CD14-positive monocyte (primary cell): ENCODE measurements around the gene CCDC169. TPM values are rescaled to one million over a fixed set of nuclear protein-coding genes. Genes with fewer than 3 reads are reported as not detected.

Source experiments
- DNase-seq, 3 donors: peaks; one replicate each; pipeline ENCODE4 v3.0.0-alpha.2; 2011 to 2022
- H2AFZ ChIP-seq: 2 replicates; pipeline ENCODE4 v1.6.0; 2012; ENCODE audit warnings: mild to moderate bottlenecking, low read depth, low read length, inconsistent platforms; ENCODE audit not compliant: insufficient read depth, poor library complexity, severe bottlenecking
- H3K27ac ChIP-seq, 2 donors: 1 replicate in 1 of 2; 2 replicates in 1 of 2; pipeline ENCODE4 v1.5.1; 2012 to 2013; ENCODE audit warnings: low read length in 2 of 2, control low read depth in 1 of 2, inconsistent platforms in 1 of 2, low read depth in 1 of 2, mild to moderate bottlenecking in 1 of 2
- H3K27me3 ChIP-seq, 2 donors: one replicate each; pipeline versions ENCODE4 v1.6.0 to v1.6.1; 2011 to 2013; ENCODE audit warnings: low read length in 2 of 2; ENCODE audit not compliant: control insufficient read depth in 2 of 2, insufficient read depth in 2 of 2
- H3K36me3 ChIP-seq, 2 donors: replicated peaks in 1 of 2; 1 replicate in 1 of 2; 2 replicates in 1 of 2; pipeline versions ENCODE4 v1.5.1 to v1.6.1; 2012 to 2013; ENCODE audit warnings: low read length in 2 of 2, control low read depth in 1 of 2, inconsistent platforms in 1 of 2, mild to moderate bottlenecking in 1 of 2; ENCODE audit not compliant: insufficient read depth in 2 of 2, control insufficient read depth in 1 of 2
- H3K4me1 ChIP-seq, 2 donors: 1 replicate in 1 of 2; 2 replicates in 1 of 2; pipeline versions ENCODE4 v1.5.1 to v1.6.1; 2012 to 2013; ENCODE audit warnings: low read length in 2 of 2, control low read depth in 1 of 2, inconsistent platforms in 1 of 2, mild to moderate bottlenecking in 1 of 2, moderate library complexity in 1 of 2; ENCODE audit not compliant: insufficient read depth in 2 of 2, control insufficient read depth in 1 of 2
- H3K4me2 ChIP-seq: replicated peaks from 2 replicates; pipeline ENCODE3; 2012; ENCODE audit warnings: low read length, moderate library complexity, mild to moderate bottlenecking; ENCODE audit not compliant: poor library complexity, severe bottlenecking; ENCODE audit errors: extremely low read depth
- H3K4me3 ChIP-seq, 3 experiments: fragments of 200-600 bp in 1 of 3; sonication (generic) in 1 of 3; replicated peaks in 1 of 3; 1 replicate in 2 of 3; 2 replicates in 1 of 3; pipeline ENCODE4 v1.5.1; 2011 to 2013; ENCODE audit warnings: low read length in 3 of 3, mild to moderate bottlenecking in 3 of 3, control low read depth in 2 of 3, low read depth in 2 of 3, inconsistent platforms in 1 of 3, moderate library complexity in 1 of 3
- H3K79me2 ChIP-seq: 2 replicates; pipeline ENCODE4 v1.6.0; 2012; ENCODE audit warnings: mild to moderate bottlenecking, control low read depth, inconsistent platforms, low read length, moderate library complexity; ENCODE audit not compliant: insufficient read depth
- H3K9ac ChIP-seq: 2 replicates; pipeline ENCODE4 v1.6.0; 2017; ENCODE audit warnings: low read length, mild to moderate bottlenecking; ENCODE audit not compliant: insufficient read depth, poor library complexity, severe bottlenecking
- H3K9me3 ChIP-seq, 2 donors: replicated peaks in 1 of 2; 1 replicate in 1 of 2; 2 replicates in 1 of 2; pipeline versions ENCODE4 v1.5.1 to v1.6.1; 2012 to 2013; ENCODE audit warnings: low read length in 2 of 2, control low read depth in 1 of 2; ENCODE audit not compliant: control insufficient read depth in 1 of 2, insufficient read depth in 1 of 2
- H4K20me1 ChIP-seq: 2 replicates; pipeline ENCODE4 v1.6.0; 2012; ENCODE audit warnings: mild to moderate bottlenecking, low read length, control low read depth, moderate library complexity; ENCODE audit not compliant: insufficient read depth
- H3K27ac Mint-ChIP-seq, 7 donors: one replicate each; pipeline ENCODE4 v1.8.0; 2020; ENCODE audit warnings: mild to moderate bottlenecking in 7 of 7, mixed read lengths in 7 of 7, moderate library complexity in 6 of 7, inconsistent platforms in 2 of 7
- H3K27me3 Mint-ChIP-seq, 3 donors: one replicate each; pipeline ENCODE4 v1.8.0; 2021 to 2022; ENCODE audit warnings: low read depth in 3 of 3, mild to moderate bottlenecking in 3 of 3, mixed read lengths in 3 of 3, moderate library complexity in 3 of 3, inconsistent platforms in 1 of 3
- H3K36me3 Mint-ChIP-seq, 2 donors: one replicate each; pipeline ENCODE4 v1.8.0; 2020; ENCODE audit warnings: mixed read lengths in 2 of 2, inconsistent platforms in 1 of 2, mild to moderate bottlenecking in 1 of 2
- H3K4me1 Mint-ChIP-seq: one replicate; pipeline ENCODE4 v1.8.0; 2020; ENCODE audit warnings: mild to moderate bottlenecking, mixed read lengths
- H3K4me3 Mint-ChIP-seq, 2 donors: one replicate each; pipeline ENCODE4 v1.8.0; 2020; ENCODE audit warnings: mild to moderate bottlenecking in 2 of 2, mixed read lengths in 2 of 2, moderate library complexity in 1 of 2
- H3K9me3 Mint-ChIP-seq, 7 donors: one replicate each; pipeline ENCODE4 v1.8.0; 2020 to 2022; ENCODE audit warnings: mixed read lengths in 7 of 7, mild to moderate bottlenecking in 6 of 7, moderate library complexity in 6 of 7, inconsistent platforms in 2 of 7
- CTCF ChIP-seq: fragments of 200-600 bp; IDR thresholded peaks from one replicate; pipeline ENCODE4 v1.8.0; 2022; ENCODE audit warnings: antibody characterized with exemption, mild to moderate bottlenecking
- WGBS: methylation state at CpG from one replicate; pipeline ENCODE4 v1.1.5; 2013; ENCODE audit warnings: missing lambda C conversion rate; ENCODE audit not compliant: insufficient coverage; 5-methylcytosine and 5-hydroxymethylcytosine counted together
- intact Hi-C, 2 donors: fragments of 100-400 bp; cut with micrococcal nuclease; formaldehyde crosslinking; loops; one replicate each; pipeline versions ENCODE4 v1.15.0 to v1.15.1; 2023
- polyA plus RNA-seq, 3 donors: library from polyadenylated mRNA; depleted of rRNA in 1 of 3; unstranded in 2 of 3; stranded (reverse) in 1 of 3; fragments of 300-500 nt in 2 of 3; fragments of >200 nt in 1 of 3; fragmentation: Illumina TruSeq in 2 of 3; gene quantifications; 1 replicate in 2 of 3; 2 replicates in 1 of 3; pipeline ENCODE4 v1.2.3, GENCODE V29; 2012 to 2021

The CCDC169 gene
- polyA plus RNA-seq, 3 donors = 0.03 TPM; not detected in 2

GRCh38 chr13:36219883-36220282 is 77.7 kb downstream of the CCDC169 start:
- H3K36me3 ChIP-seq = no peaks in the 10 kb centered on the region
- Mint-ChIP-seq H3K36me3 (no peaks in the 10 kb centered on the region), H3K9me3 (peaks cover 10 to 25% (median 17%) of the 10 kb centered on the region in 7 donors), H3K27ac (no peak overlapping the region), H3K4me3 (no peak overlapping the region), H3K27me3 (no peaks in the 10 kb centered on the region), H3K4me1 (no peaks in the 10 kb centered on the region)
- TF ChIP-seq CTCF = no peak
- peaks cover 15 to 20% of the 10 kb centered on the region in 2 donors for H3K9me3 ChIP-seq
- intact Hi-C loops = no loop called here
- H3K27ac ChIP-seq = no peak overlapping the region
- no peaks in the 10 kb centered on the region for H4K20me1 ChIP-seq
- no peak overlapping the region for H3K4me3 ChIP-seq
- H3K9ac ChIP-seq = no peak overlapping the region
- H3K27me3 ChIP-seq = no peaks in the 10 kb centered on the region
- H3K4me2 ChIP-seq = no peak overlapping the region
- no peak overlapping the region for H2AFZ ChIP-seq
- no peak for DNase-seq
- H3K79me2 ChIP-seq = no peaks in the 10 kb centered on the region
- H3K4me1 ChIP-seq = no peaks in the 10 kb centered on the region

GRCh38 chr13:36217456-36217855 is 80.2 kb downstream of the CCDC169 start:
- WGBS = 91% methylated on average over 1 of the region's 3 CpGs
- Histone ChIP-seq H3K9ac (no peak overlapping the region), H3K27ac (no peak overlapping the region), H4K20me1 (no peaks in the 10 kb centered on the region), H2AFZ (no peak overlapping the region), H3K4me2 (no peak overlapping the region), H3K27me3 (no peaks in the 10 kb centered on the region), H3K9me3 (peaks cover 24 to 34% of the 10 kb centered on the region in 2 donors), H3K4me1 (no peaks in the 10 kb centered on the region), H3K36me3 (no peaks in the 10 kb centered on the region), H3K4me3 (no peak overlapping the region), H3K79me2 (no peaks in the 10 kb centered on the region)
- H3K27me3 Mint-ChIP-seq = no peaks in the 10 kb centered on the region
- no peak for DNase-seq
- no peak for TF ChIP-seq CTCF
- H3K4me1 Mint-ChIP-seq = no peaks in the 10 kb centered on the region
- H3K4me3 Mint-ChIP-seq = no peak overlapping the region
- no peaks in the 10 kb centered on the region for H3K36me3 Mint-ChIP-seq
- peaks cover 5 to 35% (median 19%) of the 10 kb centered on the region in 7 donors for H3K9me3 Mint-ChIP-seq
- no peak overlapping the region for H3K27ac Mint-ChIP-seq
- intact Hi-C loops = no loop called here
